NCI-H1930 (cell line): Measurements from ENCODE around the gene PCYT1A.
A peak's percentile ranks its signal among the peaks of the same experiment; 100 is the strongest.
"Not testable (repeated sequence)": the region's sequence is repeated elsewhere in the genome, so short reads cannot be mapped to it uniquely, and the experiment has no call there.

Source experiments
- DNase-seq, 2 experiments: peaks; one replicate each; lab custom pipeline; 2025; lab: John Stamatoyannopoulos, UW

PCYT1A gene

DNA sequence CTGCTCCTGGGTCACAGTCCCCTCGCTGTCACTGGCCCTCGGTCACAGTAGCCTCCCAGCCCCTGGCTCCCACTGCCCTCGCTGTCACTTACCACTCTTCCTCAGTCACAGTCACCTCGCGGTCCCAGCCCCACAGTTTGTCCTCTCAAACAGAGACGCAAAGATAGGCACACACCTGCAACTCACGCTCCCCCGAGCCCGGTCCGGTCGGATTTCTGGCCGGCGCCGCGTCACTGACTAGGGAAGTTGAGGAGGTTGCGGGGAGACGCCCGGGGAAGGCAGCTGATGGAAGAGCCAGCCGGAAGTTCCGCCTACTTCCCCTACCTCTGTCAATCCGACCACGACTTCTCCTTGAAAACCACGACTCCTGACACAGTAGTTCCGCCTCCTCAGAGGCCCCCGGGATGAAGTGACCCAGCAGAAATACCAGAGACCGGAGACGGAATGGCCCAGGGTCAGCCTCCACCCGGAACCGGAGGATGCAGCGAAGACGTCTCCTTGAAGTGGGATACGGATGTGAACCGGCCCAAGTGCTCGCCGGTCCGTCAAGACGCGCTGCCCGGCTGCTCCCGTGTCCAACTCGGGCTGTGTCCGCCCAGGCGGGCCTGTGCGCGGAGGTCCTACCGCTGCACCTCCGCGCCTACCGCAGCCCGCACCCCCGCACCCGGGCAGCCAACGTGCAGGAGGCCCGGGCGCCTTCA lies at the start of gene PCYT1A:
TSS of gene PCYT1A (minus strand) at position 287 of the 701 bp plus-strand sequence. CDS start 17,195 bp downstream, outside the sequence.
- peak; percentile 77 to 87 for DNase-seq

DNA sequence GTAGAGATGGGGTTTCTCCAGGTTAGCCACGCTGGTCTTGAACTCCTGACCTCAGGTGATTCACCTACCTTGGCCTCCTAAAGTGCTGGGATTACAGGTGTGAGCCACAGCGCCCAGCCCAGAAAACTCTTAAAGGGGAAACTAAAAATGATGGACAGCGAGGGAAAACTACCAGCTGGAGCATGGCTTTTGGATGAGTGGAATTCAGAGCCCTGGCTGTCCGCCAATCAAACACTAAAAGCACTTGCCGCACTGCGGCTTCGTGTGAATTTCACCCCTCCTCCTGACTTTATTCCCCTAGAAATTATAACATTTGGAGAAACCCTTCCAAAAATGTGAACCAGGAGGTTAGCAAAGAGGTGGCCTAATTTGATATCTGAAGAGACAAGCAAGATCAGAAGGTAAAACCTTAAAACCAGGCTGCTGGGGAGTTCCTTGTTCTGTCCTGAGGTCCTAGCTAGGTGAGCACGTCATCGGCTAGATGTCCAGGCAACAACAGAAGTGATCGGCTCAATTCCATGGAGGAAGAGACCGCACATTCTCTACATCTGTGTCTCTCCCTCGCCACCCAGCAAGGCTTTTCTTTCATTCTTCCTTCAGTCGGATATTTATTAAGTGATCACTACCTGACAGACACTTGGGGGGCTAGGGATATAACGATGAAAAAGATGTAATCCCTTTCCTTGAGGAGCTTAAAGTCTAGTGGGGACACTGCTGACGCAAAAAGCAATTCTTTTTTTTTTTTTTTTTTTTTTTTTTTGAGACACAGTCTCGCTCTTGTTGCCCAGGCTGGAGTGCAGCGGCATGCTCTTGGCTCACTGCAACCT lies 49.0 kb upstream of the PCYT1A start:
- no peak for DNase-seq

DNA sequence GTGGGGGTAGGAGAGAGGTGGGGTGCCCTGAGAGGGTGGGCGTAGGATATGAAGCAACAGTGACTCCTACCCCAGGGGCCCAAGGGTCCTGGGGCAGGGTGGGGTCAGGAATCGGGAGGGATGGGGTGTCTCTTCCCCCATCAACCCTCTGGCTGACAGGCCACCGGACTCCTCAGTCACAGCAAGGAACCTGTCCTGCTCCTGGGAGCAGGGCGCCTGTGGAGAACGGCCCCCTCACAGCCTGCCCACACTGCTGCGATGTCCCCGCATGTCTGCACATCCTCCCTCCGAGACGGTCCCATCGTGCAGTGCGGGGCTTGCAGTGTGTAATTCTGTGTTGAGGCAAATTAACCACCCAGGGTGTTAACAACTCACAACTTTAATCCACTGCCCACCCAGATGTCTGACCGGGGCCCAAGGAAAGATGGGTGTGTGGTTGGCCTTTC lies 48.0 kb upstream of the PCYT1A start:
- no peak for DNase-seq

DNA sequence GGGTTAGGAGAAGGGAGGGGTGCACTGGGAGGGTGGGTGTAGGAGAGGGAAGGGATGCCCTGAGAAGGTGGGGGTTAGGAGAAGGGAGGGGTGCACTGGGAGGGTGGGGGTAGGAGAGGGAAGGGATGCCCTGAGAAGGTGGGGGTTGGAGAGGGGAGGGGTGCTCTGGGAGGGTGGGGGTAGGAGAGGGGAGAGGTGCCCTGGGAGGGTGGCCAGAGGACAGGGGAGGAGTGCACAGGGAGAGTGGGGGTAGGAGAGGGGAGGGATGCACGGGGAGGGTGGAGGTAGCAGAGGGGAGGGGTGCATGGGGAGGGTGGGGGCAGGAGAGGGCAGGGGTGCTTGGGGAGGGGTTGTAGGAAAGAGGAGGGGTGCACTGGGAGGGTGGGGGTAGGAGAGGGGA lies 47.5 kb upstream of the PCYT1A start:
- DNase-seq = no peak

DNA sequence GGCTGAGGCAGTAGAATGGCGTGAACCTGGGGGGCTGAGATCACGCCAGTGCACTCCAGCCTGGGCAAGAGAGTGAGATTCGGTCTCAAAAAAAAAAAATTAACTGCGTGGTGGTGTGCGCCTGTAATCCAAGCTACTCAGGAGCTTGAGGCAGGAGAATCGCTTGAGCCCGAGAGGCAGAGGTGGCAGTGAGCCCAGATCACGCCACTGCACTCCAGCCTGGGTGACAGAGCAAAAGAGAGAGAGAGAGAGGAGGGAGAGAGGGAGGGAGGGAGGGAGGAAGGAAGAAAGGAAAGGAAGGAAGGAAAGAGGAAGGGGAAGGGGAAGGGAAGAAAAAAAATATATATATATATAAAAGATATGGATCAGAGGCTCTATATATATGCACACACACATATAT lies 44.6 kb upstream of the PCYT1A start:
- no peak for DNase-seq

DNA sequence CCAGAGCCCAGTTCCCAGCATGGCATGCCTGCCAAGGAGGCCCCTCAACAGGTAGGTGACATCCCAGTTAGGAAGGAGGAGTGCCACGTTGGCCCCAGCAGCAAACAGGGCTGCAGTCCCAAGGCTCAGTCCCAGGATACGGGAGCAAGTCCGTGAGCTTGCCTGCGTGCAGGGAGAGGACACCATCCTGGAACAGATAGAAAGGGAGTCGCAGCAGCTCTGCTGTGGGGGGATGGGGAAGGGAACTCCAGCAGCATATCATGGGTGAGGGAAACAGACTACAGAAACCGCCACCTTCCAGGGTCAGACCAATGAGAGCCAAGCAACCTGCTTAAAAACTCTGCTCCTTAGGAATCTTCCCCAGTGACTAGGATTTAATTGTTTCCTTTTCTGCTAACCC lies 39.9 kb upstream of the PCYT1A start:
- no peak for DNase-seq

DNA sequence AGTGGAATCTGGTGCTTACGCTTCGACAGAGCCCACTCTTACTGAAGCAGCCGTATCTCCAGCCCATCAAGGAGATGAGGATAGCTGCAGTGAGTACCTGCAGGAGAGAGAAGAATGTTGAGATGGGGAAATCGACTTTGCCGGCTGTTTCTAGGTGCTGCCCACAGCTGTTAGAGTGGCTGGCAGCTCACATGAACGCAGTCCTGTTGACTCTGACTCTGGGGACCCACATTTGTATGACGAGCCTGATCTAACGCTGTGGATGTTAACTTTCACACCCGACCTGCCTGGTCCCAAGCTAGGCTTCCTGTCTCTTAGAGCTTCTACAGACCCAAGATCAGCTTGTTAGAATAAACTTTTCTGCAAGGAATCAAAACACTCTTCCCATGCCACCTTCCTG lies 39.4 kb upstream of the PCYT1A start:
- DNase-seq = no peak

DNA sequence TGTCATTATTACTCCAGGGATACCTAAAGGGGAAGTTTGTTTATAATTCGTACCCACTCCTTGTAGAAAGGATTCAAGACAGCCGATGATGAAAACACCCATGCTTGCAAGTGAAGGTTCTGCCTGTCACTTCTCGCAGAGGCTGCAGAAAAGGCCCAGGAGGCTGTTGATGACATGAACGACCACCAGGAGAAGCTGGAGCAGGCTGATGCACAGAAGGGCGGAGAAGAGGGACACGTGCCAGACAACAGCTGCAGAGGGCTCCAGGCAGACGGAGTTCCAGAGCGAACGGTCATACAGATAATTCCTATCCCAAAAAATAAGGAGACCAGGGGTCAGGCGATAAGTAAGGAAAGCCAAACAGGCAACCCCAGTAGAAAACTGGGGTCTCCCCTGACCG lies 36.2 kb upstream of the PCYT1A start:
- DNase-seq = no peak

DNA sequence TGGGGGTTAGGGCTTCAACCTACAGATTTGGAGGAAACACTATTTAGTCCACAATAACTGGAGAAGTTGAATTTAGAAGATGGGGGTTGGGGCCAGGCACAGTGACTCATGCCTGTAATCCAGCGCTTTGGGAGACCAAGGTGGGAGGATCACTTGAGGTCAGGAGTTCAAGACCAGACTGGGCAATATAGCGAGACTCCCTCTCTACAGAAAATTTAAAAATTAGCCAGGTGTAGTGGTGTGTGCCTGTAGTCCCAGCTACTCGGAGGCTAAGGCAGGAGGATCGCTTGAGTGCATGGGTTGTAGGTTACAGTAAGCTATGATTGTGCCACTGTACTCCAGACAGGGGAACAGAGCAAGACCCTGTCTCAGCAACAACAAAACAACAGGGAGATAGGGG lies 35.5 kb upstream of the PCYT1A start:
- DNase-seq = no peak

DNA sequence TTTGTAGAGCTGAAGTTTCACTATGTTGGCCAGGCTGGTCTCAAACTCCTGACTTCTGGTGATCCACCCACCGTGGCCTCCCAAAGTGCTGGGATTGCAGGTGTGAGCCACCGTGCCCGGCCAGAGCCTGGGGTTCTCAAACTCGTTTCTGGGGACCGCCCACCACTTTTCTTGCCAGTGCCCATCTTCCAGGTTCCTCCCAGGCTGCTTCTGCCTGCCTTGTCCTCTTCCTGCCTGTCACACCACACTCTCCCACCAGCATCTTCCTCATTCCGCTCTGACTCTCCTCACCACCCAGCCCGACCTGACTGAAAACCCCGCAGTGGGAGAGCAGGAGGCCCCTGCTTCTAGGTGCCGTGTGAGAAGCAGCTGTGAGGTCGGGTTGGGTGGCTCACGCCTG lies 33.6 kb upstream of the PCYT1A start:
- DNase-seq = no peak

DNA sequence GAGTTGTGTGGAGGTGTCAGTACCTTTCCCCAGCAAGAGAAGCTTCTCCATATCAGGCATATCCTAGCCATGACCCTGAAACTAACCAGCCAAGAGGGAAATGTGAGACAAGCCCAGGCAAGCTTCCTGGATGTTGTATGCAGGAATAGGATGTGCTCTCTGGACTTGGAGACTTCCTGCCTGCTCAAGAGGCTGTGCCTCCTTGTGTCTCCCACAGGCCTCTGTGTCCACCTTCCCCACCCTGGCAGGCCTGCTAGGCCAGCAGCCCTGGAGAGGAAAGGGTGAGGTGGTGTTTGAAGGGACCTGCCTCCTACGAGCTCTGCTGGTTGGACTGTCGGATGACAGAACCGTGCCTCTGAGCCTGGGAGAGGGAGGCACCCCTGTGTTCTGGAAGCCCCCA lies 32.6 kb upstream of the PCYT1A start:
- DNase-seq = no peak

DNA sequence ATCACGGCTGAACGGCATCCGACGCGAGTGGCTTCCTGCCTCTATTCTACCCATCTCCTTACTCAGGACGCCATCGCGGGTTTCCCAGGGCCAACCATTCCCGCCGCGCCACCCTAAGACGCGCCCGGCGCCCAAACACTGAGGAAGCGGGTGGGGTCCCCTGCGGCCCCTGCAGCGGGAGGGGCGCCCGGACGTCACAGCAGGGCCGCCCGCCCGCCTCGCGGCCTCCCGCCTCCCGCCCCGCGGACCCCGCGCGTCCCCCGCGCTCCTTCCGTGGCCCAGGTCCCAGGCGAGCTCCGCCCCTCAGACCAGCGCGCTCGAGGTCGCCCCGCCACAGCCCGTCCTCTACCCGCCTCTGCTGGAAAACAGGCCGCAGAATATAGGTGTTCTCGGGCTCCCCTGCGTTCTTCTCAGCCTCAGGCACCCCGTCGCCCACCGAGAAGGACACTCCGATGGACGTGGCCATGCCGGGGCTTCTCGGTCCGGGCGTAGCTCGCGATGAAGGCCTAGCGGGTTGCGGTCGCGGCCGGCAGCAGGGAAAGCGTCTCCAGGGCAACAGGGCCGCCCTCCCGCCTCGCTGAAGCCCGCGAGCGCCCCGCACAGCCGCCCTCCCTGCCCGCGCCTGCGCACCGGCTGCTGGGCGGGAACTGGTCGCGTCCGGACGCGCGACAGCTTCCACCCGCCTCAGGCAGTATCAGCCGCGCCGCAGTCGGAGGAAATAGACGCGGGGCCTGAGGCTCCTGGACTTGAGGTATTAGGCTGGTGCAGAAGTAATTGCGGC lies 30.4 kb upstream of the PCYT1A start, which contains the start of gene DYNLT2B:
TSS of gene DYNLT2B (minus strand) at position 554 of the 781 bp plus-strand sequence. CDS start at position 466, 88 bp downstream.
- DNase-seq = peak; percentile 87 to 88

DNA sequence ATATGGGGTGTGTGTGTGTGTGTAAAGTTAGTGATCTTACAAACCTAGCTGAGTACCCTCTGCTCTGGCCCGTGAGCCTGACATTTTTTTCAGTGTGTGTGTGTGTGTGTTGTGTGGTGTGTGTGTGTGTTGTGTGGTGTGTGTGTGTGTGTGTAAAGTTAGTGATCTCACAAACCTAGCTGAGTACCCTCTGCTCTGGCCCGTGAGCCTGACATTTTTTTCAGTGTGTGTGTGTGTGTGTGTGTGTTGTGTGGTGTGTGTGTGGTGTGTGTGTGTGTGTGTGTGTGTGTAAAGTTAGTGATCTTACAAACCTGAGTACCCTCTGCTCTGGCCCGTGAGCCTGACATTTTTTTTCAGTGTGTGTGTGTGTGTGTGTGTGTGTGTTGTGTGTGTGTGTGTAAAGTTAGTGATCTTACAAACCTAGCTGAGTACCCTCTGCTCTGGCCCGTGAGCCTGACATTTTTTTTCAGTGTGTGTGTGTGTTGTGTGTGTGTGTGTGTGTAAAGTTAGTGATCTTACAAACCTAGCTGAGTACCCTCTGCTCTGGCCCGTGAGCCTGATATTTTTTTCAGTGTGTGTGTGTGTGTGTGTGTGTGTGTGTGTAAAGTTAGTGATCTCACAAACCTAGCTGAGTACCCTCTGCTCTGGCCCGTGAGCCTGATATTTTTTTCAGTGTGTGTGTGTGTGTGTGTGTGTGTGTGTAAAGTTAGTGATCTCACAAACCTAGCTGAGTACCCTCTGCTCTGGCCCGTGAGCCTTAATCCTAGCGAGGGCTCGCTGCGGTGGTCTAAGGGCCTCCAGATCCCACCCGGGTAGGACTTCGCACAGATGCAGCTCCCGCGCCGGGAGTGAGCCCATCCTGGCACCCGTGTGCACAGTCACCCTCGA lies 29.5 kb upstream of the PCYT1A start:
- DNase-seq = not testable (repeated sequence)

DNA sequence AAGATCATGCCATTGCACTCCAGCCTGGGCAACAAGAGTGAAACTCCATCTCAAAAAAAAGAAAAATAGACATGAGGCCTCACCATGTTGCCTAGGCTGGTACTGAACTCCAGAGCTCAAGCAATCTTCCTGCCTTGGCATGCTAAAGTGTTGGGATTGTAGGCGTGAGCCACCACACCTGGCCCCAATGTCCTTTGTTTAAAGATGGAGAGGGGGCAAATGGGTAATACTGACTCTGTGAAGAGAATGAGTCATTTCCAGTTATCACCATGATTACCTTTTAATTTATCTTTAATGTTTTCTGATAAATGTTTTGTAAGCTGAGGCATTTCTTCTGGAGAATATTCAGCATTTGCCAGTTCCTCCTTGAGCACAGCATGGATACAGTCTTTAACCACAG lies 28.3 kb upstream of the PCYT1A start:
- DNase-seq = no peak

DNA sequence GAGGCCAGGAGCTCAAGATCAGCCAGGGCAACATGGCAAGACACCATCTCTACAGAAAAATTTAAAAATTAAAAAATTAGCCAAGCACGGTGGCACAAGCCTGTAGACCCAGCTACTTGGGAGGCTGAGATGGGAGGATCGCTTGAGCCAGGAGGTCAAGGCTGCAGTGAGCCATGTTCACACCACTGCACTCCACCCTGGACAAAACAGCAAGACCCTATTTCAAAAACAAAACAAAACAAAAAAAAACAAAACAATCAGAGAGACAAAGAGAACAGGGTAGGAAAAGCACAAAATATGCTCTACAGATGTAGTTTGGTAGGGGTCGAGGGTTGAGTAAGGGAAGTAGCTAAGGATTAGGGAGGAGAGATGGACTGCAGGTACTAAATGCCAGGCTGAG lies 27.1 kb upstream of the PCYT1A start:
- DNase-seq = no peak

DNA sequence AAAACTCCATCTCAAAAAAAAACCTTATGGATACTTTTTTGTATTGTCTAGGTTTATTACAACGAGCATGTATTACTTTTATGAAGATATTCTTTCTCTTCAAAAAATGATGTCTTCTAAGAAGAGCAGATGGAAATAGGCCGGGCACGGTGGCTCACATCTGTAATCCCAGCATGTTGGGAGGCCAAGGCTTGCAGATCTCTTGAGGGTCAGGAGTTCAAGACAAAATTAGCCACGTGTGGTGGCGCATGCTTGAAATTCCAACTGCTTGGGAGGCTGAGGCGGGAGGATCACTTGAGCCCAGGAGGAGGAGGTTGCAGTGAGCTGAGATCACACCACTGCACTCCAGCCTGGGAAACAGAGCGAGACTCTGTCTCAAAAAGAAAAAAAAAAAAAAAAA lies 26.6 kb upstream of the PCYT1A start:
- not testable (repeated sequence) for DNase-seq

DNA sequence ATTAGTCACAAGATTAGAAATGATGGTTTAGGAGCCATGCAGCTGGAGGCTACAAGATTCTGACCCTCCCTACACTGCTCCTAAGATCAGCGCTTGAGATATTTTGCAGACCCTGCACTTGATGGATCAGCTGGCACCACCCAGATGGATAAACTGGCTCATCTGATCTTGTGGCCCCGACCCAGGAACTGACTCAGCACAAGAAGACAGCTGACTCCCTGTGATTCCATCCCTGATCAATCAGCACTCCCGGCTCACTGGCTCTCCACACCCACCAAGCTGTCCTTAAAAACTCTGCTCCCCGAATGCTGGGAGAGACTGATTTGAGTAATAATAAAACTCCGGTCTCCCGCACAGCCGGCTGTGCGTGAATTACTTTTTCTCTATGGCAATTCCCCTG lies 15.4 kb upstream of the PCYT1A start:
- DNase-seq = not testable (repeated sequence)

DNA sequence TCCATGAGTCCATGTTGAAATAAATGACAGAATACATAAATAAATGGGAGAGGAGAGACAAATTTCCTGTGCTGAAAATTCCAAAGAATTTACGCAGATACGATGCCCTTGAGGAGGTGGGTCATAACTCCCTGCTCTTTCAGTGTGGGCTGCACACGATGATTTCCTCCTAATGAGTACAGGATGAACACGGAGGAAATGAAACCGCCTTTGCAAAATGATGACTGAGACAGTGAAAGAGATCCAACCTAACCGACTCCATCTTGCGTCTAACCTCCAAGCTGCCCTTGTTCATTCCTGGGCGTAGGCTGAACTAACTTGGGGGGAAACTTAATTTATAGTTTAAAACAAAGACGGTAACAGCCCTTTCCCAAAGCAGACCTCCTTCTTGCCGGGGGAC lies 15.0 kb upstream of the PCYT1A start:
- not testable (repeated sequence) for DNase-seq

DNA sequence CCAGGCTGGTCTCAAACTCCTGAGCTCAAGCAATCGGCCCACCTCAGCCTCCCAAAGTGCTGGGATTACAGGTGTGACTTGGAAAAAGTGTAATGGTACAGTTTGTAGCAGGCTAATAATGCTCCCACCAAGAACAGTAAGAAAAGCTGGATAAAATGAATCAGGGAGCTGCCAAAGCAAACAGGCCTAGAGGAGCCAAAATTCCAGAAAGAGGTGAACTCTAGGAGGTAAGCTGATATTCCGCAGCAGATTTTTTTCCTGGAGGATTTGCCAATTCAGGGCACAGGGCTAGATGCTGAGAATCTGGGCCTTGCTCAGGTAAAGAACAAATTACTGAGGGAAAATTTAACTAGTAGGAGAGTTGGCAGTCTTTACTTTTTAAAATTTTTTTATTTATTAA lies 11.0 kb upstream of the PCYT1A start:
- no peak for DNase-seq

DNA sequence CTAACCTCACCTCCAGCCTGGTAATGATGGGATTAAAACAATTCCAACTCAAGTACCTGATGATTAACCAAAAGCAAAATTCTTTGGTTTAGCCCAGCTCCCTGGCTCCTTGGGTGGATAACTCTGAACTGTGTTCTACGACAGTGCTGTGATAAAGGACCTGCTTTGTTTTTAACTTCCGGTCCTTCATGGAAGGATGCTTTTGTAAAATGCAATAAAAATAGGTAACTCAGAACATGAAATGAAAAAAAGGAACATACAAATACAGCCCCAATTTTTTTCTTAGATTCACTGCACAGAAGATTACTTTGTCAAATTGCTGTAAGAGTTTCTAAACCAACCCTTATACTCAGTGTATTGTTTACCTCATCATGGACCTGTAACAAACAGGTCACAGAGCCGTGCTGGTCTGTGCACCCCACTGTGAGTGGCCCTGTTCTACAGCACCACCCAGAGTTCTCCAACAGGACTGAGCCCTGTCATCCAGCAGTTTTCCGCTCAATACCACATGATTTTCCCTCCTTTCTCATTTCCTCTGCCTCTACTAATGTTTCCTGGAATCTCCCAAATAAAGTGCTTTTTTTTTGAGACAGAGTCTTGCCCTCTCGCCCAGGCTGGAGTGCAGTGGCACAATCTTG lies 4.9 kb upstream of the PCYT1A start:
- DNase-seq = no peak

DNA sequence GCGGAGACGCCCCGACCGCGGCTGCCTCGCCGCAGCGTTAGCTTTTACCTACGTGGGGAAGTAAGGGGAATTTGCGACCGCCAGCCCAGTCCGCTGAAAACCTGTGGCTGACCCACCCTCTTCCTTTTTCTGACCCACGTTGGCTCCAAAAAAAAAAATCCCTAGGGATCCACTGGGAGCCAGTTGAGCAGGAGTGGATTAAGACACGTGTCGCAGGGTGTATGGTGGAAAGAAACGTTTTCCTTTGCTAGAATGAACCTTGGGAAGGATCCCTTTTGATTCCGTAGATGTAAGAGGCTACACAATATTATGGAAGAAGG lies 575 bp upstream of the PCYT1A start:
- DNase-seq = peak in 1 of 2 experiments; percentile 14
